ENCODE measurements around the gene SPDEF.

Gene SPDEF

DNA sequence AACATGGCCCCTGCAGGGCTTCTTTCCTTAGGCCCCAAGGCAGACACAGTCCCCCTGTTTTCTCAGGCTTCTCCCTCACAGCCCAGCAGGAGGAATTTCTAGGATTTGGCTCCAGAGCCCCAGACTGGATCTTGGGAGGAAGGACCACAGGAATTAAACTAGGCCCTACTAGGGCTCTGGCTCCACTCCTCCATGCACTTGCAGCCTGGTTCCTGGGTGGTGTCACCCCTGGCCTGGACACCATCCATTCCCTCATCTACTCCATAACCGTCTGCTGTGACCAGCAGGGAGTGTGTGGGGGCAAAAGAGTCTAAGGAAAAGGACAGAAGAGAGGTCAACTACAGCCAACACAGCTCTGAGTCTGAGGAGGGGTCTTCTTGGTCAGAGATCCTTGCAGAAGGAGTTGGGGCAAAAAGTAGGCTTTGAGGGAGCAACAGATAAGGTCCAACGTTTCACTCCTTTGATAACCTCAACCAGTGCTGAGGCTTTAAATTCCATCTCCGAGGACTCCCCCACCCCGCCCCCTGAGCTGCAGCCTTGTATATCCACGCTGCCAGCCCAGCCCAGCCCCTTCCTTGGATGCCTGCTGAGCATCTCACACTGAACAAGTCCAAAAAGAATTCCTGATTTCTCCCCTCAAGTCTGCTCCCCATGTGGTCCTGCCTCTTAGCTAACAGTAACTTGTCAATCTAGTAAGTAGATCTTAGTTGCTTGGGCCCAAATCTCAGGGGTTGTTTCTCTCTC lies 27.9 kb upstream of the SPDEF start:
- no peak for DNase-seq (ENCODE audit: low read depth in 2 of 2, low spot score in 1 of 2)

DNA sequence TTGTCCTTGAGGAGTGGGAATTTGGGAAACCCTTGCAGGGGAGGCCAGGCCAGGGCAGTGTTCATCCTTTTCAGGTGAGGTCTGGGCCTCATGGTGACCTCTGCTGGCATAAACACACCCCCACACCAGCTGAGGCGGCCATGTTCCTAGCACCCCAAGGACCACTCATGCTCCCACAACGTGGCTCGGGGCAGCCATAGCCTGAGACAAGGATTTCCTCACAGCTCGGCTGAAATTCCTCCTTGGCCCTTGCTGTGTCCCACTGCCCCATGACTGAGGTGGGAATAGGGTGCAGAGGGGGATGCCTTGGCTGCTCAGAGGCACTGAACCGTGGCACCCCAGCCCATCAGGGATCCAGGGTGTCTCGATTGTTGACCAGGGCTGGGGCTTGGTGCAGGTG lies 27.3 kb upstream of the SPDEF start:
- DNase-seq (ENCODE audit: low read depth in 2 of 2, low spot score in 1 of 2), result no peak

DNA sequence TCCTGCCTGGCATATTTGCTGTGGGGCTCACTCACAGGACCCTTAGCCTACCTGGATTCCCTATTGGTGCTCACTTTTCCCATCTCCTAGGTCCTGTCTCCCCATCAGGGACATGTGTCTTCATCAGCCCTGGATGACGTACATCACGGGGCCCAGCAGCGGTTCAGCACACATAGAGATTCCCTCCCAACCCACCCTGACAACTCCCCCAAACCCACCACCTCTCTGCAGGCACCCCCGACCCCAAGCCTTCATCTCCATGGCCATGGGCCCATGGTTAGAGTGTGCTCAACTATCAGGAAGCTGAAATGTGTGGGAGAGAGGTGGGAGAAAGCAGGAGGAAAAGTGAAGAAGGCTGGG lies 25.4 kb upstream of the SPDEF start:
- no peak for DNase-seq (ENCODE audit: low read depth in 2 of 2, low spot score in 1 of 2)

DNA sequence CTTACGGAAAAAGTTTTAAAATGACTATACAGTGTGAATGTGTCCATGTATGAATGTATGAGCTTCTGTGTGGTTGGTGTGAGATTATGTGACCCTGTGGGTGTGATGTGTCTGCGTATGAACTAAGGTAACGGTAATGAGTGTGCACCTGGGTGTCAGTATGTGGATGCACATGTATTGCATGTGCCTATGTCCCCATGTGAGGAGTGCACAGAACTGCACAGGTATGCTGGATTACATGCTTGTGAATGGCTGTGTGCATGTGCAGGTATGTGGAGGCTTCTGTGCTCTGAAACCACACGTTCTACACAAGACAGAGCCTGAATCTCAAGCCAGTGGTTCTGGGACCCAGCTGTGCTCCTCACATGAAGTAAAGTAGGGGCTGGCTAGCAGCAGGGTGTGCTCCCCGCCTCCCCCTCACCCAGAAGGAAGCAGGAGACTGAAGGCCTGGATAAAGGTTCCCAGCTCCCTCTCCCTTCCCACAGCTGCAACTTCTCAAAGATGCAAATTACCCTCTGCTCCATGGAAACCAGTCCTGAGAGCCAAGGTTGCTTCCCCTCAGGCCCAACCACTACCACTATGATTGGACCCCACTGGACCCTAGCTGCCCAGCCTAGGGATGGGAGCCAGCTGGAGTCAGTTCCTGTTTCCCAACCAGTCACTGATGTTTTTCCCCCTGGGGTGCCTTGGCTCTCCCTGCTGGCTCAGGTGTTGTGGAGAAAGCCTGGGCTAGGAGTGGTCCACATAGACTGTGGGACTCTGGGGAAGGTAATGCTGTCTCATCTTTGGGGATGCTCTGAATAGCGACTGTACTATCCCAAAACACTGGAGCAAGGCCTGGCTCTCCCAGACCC lies 24.8 kb upstream of the SPDEF start:
- DNase-seq (ENCODE audit: low read depth in 2 of 2, low spot score in 1 of 2), result no peak

DNA sequence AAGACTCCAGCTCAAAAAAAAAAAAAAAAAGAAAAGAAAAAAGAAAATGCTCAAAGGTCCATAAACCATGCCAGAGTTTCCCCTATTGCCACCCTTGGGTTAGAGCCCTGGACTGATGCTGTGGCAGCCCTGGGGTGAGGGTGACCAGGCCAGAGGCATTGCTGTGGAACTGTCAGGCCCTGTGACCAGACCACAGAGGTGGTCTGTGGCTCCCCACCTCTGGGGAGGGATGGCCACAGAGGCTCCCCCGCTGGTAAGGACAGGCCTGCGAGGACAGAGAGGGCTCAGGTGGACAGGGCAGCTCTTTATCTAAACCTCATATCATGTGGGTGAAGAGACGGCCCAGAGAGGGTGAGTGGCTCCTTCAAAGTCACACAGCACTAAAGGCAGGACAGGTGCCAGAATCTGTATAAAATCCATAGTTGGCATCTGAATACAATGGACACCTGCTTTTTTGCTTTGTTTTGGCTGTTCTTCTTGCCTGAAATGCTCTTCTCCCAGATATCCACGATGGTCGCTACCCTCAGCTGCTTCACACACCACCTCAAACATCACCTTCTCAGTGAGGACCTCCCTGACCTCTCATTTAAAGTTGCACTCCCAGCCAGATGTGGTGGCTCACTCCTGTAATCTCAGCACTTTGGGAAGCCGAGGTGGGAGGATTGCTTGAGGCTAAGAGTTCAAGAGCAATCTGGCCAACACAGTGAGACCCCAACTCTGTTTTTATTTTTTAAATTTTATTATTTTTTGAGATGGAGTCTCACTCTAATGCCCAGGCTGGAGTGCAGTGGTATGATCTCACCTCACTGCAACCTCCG lies 22.5 kb upstream of the SPDEF start:
- DNase-seq (ENCODE audit: low read depth in 2 of 2, low spot score in 1 of 2), result no peak

DNA sequence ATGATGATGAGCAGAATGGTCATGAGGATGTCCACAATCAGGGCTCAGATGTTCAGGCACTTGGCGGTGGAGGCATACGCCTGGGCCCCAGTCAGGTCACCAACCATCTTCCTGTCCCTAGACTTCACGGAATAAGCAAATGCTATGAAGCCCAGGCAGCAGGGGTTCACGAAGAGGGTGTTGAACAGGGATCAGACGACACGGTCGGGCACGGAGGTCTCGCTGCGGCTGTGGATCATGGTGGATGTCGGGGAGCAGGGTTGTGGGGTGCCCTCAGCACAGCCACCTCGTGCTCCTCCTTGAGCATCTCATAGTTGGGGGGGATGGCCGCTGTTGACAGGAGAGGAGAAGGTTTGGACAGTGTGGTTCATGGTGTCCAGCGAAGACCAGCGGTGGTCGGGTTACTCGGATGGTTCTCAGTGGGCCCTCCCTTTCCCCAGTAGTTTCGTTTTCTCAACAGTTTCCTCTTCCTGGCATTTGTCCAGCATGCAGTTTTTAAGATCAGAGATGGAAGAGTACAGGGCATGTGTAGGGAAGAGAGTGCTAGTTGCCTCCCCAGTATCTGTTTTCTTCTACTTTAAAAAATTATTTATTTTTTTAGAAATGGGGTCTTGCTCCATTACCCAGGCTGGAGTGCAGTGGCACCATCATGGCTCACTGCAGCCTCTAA lies 20.3 kb upstream of the SPDEF start:
- no peak for DNase-seq (ENCODE audit: low read depth in 2 of 2, low spot score in 1 of 2)

DNA sequence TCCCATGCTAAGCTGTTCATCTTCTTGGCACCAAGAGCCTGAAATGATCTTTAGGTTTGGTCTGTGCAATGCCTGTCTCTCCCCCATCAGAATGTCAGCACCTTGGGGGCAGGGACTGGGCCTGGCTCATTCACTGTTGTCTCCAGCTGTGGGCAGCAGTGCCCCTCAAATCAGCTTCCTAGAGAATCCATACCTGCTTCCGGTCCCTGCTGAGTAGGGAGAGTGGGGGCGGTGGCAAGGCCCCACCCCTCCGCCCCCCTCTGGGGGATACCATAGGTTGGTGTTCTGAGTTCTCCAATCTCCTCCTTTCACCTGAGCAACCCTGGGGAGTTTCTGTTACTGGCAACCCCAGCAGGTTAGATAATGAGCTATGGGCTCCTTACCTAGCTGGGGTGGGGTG lies 19.2 kb upstream of the SPDEF start:
- no peak for DNase-seq (ENCODE audit: low read depth in 2 of 2, low spot score in 1 of 2)

DNA sequence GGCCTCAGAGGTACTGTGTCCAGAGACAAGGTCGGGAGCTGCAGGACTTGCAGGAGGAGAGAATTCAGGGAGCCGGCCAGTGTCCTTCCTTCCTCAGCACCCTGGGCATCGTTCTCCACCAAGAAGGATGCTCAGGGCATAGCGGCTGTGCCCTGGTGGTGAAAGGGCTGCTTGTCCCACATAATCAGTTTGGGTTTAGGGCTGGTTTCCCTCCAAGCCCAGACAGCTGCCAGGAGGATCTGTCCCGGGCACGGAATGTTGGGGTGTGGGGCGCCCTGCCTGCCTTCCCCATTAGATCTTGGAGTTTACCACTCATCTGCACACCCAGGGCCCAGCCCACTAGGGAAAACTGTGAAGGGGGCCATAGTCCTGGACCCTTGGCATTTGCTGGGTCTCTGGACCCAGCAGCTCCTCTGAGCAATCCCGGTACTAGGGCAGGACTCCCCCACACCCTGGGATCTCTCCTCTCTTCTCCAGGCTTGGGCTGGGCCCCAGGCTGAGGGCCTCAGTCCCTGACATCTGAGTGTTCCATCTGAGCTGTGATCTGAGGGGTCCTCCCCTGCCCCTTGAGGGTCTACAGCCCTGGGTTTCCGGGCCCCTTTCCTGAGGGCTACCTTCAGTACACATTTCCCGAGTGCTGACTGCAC lies 18.6 kb upstream of the SPDEF start:
- DNase-seq (ENCODE audit: low read depth in 2 of 2, low spot score in 1 of 2), result no peak

DNA sequence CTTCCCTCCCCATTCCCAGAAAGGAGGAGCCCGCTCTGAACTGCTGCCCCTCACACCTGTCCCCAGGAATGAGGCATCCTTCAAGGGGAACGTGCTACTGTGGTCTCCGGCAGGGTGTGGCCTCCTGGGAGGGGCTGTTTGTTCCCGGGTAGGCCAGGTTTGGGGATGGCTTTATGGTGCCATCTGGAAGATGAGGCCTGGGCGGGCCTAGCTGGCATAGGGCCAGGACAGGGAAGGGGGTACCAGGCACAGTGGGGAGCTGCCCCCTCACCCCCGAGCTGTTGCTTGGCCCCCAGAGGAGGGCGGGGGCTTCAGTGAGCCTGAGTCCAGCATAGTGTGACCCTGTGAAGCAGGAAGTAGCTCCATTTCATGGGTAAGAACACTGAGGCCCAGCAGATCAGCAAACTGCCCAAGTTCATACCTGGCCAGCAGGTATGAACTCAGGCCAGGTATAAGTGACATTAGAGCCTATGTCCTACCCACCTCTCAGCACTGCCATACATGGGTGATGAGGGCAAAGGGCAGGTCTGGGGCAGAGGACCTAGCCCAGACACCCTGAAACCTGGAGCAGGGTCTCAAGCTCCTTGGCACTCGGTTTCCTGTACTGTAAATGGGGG lies 17.5 kb upstream of the SPDEF start:
- no peak for DNase-seq (ENCODE audit: low read depth in 2 of 2, low spot score in 1 of 2)

DNA sequence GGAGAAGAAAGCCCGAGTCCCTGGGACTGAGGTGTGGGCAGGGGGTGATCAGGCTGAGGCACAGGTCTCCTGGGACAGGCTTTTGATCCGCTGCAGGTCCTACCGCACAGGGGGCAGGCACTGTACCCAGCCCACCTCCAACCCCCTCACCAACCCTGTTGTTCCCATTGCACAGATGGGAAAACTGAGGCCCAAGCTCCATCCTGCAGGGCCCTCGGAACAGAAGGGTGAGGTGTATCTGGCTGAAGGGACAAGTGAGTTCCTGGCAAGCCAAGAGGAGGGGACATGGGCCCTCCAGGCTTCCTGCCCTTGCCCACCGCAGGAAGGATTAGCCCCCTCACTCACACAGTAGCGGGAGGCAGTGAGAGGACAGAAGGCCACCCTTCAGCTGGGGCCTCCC lies 16.5 kb upstream of the SPDEF start:
- DNase-seq (ENCODE audit: low read depth in 2 of 2, low spot score in 1 of 2), result no peak

DNA sequence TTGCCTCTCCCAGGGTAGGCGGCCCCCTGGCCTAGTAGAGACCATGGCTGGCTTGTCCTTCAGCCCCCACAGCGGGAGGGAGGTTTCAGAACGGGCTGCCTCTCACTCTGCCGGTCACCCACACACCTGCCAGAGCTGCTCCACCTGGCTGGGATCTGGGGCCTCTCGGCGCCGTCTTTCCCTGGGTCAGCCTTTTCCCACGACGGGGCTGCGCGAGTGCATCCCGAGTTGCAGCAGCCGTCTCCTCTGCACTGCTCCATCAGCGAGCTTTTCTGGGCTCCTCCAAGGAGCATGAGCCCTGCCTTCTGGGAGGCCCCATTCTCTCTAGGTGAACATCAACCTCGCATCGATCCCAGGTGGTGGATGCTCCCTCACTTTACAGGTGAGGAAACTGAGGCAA lies 15.9 kb upstream of the SPDEF start:
- no peak for DNase-seq (ENCODE audit: low read depth in 2 of 2, low spot score in 1 of 2)

DNA sequence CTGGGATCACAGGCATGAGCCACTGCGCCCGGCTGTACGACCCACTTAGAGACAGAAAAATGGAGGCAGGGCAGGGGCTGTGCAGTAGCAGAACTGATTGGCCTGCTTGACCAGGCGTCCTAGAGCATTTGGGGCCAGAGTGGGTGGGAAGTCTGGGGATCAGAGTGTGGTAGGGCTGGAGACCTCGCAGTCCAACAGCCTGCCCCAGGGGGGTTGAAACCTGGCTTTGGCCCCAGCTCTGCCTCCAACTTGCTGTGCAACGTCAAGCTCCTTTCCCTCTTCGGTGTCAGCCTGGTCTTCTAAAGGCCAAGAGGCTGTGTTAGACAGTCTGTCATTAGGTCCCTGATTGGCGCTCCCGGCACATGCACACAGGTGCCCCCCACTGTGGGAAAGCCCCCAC lies 15.3 kb upstream of the SPDEF start:
- DNase-seq (ENCODE audit: low read depth in 2 of 2, low spot score in 1 of 2), result no peak

DNA sequence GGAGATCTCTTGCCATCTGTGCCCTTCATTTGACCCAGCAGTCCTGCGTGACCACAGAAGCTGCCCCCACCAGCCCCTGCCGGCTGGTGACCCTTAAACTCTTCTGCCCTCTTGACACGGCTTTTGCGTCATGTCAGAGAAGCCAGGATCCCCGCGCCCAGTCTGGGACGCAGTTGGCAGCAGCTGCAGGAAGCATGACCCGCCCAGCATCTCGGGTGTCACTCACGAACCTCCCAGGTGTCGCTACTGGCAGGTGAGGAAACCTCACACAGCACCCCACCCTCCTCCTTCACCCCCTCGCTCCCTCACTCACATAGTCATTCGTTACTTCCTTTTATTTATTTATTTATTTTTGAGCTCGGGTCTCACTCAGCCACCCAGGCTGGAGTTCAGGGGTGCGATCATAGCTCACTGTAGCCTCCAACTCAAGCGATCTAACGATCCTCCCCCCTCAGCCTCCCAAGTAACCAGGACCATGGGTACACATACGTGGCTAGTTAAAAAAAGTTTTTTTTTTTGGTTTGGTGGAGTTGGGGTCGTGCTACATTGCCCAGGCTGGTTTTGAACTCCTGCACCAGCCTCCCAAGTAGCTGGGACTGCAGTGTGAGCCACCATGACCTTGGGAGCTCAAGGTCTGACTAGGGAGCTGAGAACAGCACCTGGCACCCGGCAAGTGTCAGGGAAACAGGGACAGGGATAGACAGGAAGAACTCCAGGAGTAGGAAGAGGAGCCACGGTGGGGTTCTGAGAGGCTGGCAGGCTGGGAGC lies 14.1 kb upstream of the SPDEF start:
- no peak for DNase-seq (ENCODE audit: low read depth in 2 of 2, low spot score in 1 of 2)

DNA sequence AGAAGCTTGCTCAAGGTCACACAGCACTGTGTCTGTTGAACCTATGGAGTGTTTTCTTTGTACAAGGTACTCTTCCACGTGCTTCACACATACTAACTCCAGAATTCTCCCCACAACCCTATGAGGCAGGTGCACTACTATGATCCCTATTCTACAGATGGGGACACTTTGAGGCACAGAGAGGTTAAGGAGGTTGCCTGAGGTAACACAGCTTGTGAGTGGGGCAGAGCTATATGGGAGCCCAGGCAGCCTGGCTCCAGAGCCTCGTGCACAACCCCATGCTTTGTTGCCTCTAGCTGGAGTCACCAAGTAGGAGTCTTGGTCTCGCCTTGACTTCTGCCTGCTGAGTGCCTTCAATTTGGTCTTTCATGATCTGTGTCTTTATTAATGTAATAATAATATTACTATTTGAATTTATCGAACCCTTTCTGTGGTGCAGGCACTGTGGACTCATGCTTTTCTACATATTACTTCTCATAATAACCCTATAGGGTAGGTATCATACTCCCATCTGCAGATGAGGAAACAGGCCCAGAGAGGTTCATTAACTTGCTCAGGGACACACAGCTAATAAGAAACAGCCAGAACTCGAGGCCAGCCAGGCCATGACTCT lies 13.3 kb upstream of the SPDEF start:
- DNase-seq (ENCODE audit: low read depth in 2 of 2, low spot score in 1 of 2), result no peak

DNA sequence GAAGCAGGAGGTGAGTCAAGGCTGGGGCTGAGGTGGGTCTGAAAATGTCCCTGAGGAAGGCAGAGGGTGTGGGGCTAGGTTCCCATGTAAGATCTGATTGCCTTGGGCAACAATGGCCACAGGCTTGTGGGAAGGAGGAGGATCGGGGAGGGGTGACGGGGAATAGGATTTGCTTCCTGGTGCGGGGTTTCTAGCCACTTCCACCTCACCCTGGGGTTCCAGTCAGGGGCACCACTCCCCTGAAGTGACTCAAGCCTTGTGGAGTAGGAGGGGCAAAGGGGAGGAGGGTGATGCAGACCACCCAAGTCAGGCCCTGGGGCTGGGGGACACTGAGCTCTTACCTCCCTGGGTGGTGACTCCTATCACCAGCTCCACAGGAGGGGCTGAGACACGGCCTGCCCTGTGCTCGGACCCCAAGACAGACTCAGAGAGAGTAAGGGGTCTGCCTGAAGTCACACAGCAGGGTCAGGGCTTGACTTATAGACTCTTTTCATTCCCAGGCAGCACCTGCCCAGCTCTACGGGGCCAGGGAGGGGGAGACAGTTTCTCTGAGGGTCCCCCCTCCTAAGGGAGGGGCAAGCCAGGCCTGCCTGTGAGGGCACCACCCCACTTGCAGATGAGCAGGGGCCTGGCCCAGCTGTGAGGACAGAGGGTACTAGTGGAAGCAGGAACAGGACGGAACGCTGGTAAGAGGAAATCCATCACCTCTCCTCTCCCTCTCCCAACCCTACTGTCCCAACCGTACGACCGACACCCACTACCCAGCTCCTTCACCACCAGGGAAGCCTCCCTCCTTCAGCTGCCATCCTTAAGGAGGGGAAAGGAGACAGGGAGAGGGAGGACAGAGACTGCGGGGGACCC lies 12.4 kb upstream of the SPDEF start:
- no peak for DNase-seq (ENCODE audit: low read depth in 2 of 2, low spot score in 1 of 2)

DNA sequence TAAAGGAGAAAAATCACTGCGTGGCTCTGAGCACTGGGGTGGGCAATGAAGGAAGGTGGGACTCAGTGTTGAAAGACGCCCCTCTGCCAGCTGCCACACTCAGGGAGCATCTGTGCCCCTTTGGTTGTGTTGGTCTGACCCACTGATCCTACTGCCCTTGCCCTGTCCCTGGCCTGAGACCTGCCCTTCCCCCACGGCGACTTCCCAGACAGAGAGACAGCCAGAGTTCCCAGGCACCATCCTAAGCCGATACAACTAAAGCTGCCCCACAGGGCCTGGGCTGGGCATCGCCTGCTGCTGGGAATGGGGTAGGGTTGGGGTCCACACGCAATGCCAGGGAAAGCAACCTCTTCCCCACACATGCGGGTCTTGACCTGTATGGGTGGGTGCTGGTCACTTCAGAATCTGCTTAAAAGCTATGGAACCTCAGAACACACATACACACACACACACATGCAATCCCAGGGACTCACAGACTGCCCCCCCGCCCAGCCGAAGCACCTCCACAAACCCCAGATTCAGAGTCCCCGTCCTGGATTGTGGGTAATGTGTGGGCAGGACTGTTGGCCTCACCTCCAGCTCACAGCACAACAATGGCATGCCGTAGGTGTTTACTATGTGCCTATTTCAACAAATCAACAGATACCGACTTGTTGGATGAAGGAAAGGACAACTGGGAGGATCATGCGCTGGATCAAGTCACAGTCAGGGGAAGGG lies 10.9 kb upstream of the SPDEF start:
- no peak for DNase-seq (ENCODE audit: low read depth in 2 of 2, low spot score in 1 of 2)

DNA sequence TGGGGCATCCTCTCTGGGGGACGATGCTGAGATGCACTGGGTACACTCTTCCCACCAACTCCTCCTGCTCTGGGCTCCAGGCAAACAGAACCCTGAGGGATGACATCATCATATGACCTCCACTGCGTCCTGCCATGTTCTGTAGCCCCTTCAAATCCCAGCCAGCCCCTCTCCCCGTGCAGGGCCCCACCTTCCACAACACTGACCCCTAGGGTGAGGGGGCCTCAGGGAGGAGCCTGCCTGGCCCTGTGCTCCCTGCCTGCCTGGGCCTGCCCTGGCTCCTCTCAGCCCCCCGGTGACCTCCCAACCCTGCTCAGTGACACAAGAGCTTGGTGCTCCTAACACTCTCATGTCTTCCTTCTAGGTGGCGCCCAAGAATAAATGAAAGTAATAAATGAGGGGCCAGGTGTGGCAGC lies 9.6 kb upstream of the SPDEF start:
- no peak for DNase-seq (ENCODE audit: low read depth in 2 of 2, low spot score in 1 of 2)

DNA sequence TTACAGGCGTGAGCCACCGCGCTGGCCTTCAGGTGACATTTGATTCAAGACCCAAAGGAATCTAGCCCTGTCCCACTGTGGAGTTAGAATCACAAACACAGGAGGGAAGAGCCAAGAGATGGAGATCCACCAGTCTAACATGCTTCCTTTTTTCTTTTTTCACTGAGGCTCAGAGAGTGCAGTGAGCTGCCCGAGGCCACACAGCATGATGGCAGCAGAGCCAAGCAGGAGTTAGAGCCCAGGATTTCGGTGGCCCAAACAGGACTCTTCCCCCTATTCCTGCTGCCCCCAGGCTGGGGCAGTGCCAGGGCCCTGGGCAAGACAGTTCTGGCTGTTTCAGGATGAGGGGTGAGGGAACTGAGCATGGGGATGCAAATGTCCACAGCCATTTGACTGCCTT lies 8.1 kb upstream of the SPDEF start:
- no peak for DNase-seq (ENCODE audit: low read depth in 2 of 2, low spot score in 1 of 2)

Data from stimulated activated CD8-positive, alpha-beta memory T cell treated with anti-CD3 and anti-CD28 coated beads, Interleukin-4, amount 100 ng/mL, for 4 hours (primary cell).